Mucosa of stomach (tissue), 1 donor: ENCODE measurements around the gene VAMP8.
"Not testable (repeated sequence)": the region's sequence is repeated elsewhere in the genome, so short reads cannot be mapped to it uniquely, and the experiment has no call there.

ENCODE experiments used
- H3K27me3 ChIP-seq: one replicate; pipeline ENCODE4 v1.7.0; 2013; ENCODE audit warnings: mild to moderate bottlenecking, low read length; ENCODE audit not compliant: control insufficient read depth, insufficient read depth
- H3K36me3 ChIP-seq: one replicate; pipeline ENCODE4 v1.7.0; 2013; ENCODE audit warnings: low read length; ENCODE audit not compliant: control insufficient read depth, insufficient read depth
- H3K4me1 ChIP-seq: one replicate; pipeline ENCODE4 v1.7.0; 2013; ENCODE audit warnings: mild to moderate bottlenecking, low read length; ENCODE audit not compliant: control insufficient read depth, insufficient read depth
- H3K4me3 ChIP-seq: one replicate; pipeline ENCODE4 v1.7.0; 2013; ENCODE audit warnings: low read length
- H3K9ac ChIP-seq: one replicate; pipeline ENCODE4 v1.7.0; 2013; ENCODE audit warnings: mild to moderate bottlenecking, low read length, moderate library complexity
- H3K9me3 ChIP-seq: one replicate; pipeline ENCODE4 v1.7.0; 2013; ENCODE audit warnings: mild to moderate bottlenecking, low read length, moderate library complexity; ENCODE audit not compliant: control insufficient read depth
- donor health status: Pancreatic carcinoma.

The VAMP8 gene

DNA sequence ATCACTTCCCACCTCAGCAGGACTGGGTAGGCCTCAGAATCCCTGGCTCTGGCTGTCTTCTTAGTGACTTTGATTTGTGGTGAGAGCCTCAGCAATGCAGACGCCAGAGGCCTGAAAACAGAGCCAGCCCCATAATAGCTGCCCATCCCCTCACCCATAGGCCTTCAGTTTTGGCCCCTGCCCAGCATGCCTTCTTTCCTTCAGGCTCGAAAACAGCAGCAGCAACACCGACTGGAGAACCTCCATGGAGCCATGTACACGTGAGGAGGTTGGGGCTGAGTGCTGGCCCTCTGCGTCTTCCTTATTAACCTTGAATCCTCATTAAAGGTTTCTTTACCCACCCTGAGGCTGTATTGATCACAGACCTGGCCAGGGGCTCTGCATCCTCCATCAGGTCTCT is 19.9 kb downstream of the VAMP8 start:
- Histone ChIP-seq H3K9me3 (no peaks in the 10 kb centered on the region), H3K9ac (no peak overlapping the region), H3K4me1 (peaks cover 28% of the 10 kb centered on the region), H3K27me3 (no peaks in the 10 kb centered on the region), H3K36me3 (peaks cover 6% of the 10 kb centered on the region), H3K4me3 (no peak overlapping the region)

DNA sequence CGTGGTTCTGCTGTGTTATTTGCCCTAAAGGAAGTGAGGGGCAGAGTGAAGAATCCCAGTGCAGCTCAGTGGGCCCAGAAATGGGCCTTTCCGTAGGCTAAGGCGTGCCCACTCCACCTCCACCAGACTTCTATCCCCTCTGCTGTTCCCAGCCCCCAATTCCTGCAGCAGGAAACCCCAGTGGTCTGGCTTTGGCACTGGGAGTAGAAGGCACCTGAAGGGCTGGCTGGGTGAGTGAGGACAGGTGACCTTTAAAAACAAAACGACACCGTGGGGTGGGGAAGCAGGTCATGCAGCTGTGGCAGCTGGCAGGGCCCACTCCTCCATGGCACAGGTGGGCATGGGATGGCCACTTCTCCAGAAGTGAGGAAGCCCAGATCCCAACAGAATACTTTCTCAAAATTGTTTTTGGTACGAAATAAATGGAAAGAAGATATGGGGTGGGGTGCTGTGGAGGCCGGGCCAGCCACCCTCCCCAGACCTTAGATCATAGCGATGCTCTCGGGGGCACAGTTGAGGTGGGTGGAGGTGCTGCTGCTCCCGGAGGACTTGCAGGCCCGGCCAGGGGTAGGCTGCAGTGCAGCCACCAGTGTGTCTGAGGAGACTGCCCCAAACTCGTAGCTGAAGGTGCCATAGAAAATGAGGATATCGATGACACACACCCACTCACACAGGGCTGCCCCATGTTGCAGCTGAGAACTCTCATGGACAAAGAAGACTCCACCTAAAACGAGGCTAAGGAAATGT is 21.4 kb downstream of the VAMP8 start:
- H3K9ac ChIP-seq = no peak overlapping the region
- H3K9me3 ChIP-seq = no peaks in the 10 kb centered on the region
- H3K4me3 ChIP-seq = no peak overlapping the region
- peaks cover 6% of the 10 kb centered on the region for H3K36me3 ChIP-seq
- H3K4me1 ChIP-seq = peaks cover 28% of the 10 kb centered on the region
- no peaks in the 10 kb centered on the region for H3K27me3 ChIP-seq

DNA sequence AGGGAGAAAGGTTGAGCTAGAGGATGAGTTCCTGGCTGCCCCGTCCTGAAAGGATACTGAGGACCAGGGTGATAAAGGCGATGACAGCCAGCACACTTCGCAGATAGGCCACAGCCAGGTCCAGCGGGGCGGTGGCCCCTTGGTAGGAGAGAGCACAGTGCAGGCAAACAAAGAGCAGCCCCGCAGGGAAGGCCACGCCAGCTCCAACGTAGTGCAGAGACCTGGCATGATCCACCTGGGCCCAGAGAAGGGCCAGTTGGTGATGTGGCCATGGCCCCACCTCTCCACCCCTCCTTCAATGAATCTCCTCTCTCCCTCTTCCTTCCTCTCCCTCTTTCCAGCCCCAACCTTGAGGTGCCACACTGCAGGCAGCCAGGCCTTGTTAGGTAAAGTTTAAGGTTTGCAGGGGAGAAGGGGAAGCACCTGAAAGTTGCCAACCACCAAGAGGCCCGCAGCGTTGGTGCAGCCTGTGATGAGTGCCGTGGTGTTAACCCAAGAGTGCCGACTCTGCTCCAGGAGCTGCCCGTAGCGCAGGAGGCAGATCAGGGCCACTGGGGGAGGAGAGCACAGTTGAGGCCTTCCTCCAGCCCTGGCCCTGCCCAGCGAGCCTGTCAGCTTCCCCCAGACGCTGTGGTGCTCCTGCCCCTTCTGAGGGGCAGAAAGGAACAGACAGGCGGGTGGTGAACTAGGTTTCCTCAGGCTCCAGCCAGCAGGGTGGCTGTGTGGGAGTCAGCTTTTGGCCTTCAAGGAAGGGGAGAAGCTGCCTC is 22.3 kb downstream of the VAMP8 start:
- Histone ChIP-seq H3K4me3 (no peak overlapping the region), H3K4me1 (peaks cover 23% of the 10 kb centered on the region)

DNA sequence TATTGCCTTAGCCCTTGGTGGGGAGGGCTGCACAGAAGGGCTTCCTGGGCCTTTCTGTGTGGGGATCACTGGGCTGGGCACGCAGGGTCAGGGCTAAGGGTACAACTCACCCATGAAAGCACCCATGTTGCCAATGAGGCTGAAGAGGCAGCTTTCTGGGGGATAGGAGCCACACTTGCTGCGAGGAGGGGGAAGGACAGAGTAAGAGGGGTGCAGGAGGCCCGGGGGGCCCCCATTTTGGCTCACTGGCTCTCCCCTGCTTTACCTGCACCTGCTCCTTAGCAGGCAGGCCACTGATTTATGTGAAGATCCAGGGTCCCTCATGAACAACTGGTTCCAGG is 22.8 kb downstream of the VAMP8 start:
- no peaks in the 10 kb centered on the region for H3K9me3 ChIP-seq
- peaks cover 23% of the 10 kb centered on the region for H3K4me1 ChIP-seq
- peaks cover 6% of the 10 kb centered on the region for H3K36me3 ChIP-seq
- H3K4me3 ChIP-seq = no peak overlapping the region
- no peak overlapping the region for H3K9ac ChIP-seq
- H3K27me3 ChIP-seq = no peaks in the 10 kb centered on the region

More for the DNA sequence above, 22.3 kb downstream of the VAMP8 start:
- Histone ChIP-seq H3K9me3 (no peaks in the 10 kb centered on the region), H3K27me3 (no peaks in the 10 kb centered on the region), H3K36me3 (peaks cover 6% of the 10 kb centered on the region), H3K9ac (no peak overlapping the region)

DNA sequence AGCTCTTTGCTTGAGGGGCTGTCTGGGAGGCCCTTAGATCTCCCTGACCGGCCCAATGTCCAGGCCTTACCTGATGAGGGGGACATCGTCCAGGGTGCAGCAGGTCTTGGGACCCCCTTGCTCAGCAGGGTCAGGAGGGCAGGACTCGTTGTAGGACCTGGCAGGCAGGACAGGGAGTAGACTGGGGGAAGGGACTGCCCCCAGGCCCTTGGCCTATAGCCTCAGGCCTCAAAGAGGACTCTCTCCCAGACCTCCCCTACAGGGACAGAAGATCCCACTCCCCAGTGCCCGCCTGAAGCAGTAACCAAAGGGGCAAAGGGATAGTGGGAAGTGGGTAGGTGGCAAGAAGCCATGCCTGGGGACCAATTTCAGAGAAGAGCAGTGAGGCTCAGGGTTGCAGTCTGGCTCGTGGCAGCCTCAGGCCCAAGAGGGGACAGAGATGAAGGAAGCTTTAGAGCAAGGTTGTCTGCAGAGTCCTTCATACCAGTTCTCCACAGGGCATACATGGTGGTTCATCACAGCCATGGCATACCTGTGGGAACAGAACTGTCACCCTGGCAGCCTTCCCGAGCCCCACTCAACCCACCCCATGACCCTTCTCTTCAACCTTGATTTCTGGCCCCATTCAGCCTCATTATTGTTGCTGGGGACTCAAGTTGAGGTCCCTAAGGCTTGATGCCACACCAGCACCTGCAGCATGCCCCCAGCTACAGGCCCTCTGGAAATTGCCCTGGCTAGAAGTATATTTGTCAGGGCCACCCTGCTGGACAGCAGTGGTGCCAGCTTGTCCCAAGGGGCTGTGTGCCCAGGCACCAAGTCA is 23.8 kb downstream of the VAMP8 start:
- Histone ChIP-seq H3K36me3 (peaks cover 6% of the 10 kb centered on the region), H3K27me3 (no peaks in the 10 kb centered on the region), H3K9ac (peak overlapping the region; percentile 61), H3K9me3 (no peaks in the 10 kb centered on the region), H3K4me1 (peaks cover 28% of the 10 kb centered on the region), H3K4me3 (no peak overlapping the region)

DNA sequence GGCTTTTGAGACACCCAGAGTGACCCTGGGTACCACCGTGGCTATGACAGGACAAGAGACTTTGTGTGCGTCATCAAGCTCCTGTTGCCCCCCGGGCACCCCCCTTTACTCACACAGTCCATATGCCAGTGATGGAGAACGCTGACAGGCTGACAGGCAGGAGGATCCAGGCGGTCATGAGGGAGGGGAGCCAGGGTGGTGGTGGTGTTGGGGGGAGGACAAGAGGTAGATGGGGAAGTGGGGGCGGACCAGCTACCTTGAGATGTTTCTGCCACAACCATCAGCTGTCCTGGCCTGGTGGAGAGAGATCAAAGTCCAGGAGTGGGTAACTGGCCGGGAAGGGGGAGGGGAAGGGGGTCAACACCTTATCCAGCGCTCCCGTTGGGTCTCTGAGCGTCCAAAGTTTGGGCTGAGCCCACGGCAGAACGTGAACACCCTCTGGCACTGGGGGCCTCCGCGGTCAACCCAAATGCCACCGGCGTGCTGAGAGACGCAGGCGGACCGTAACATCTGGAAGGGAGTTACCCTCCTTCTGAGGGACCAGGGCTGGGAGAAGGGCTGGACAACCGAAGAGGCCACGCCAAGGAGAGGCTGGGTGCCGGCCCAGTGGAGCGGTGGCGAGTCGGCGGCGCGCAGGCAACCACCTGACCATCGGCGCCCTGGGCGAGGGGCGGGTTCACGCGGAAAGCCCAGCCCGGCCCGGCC is 24.5 kb downstream of the VAMP8 start:
- peaks cover 22% of the 10 kb centered on the region for H3K4me1 ChIP-seq
- H3K4me3 ChIP-seq = peak overlapping the region; percentile 16
- peak overlapping the region; percentile 61 for H3K9ac ChIP-seq
- H3K9me3 ChIP-seq = no peaks in the 10 kb centered on the region
- H3K27me3 ChIP-seq = no peaks in the 10 kb centered on the region
- H3K36me3 ChIP-seq = peaks cover 6% of the 10 kb centered on the region

DNA sequence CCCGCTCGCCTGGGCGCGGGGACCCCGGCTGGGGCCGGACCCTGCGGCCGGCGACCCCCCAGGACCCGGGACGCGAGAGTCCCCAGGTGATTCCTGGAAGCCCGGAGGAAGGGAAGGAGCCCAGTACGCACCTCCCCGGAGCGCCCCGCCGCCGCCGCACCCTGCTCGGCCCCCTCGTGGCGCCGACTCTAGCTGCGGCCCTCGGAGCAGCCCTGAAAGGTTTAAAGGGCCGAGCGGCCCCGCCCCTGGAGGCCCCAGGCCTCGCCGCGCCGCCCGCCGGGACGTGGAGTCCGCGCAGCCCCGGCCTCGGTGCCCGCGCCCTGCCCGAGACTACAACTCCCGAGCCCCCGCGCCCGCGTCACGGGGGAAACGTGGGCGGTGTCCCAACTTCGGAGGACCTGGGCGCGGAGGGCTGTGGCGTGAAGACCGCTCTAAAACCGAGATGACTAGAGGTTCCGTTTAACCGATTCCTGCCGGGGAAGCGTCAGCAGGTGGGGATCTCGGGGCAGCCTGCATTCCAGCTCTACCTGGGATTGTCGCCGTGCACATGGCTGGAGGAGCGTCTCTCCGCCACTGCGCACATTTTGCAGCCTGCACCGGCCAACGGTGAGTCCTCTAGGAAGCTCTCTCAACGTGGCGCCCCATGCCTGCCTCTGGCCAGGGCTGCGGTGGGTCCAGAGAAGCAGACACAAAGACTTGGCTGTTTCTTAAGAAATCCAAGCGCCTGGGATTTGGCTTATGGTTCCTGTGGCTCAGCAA is 25.3 kb downstream of the VAMP8 start, which contains the start of gene TMEM150A:
Gene TMEM150A (minus strand): TSS at position 223 of the 759 bp plus-strand sequence. CDS start 750 bp downstream, outside the sequence.
- Histone ChIP-seq H3K9me3 (no peaks in the 10 kb centered on the region), H3K36me3 (peaks cover 6% of the 10 kb centered on the region), H3K27me3 (no peaks in the 10 kb centered on the region), H3K4me1 (peaks cover 22% of the 10 kb centered on the region), H3K4me3 (peak within 1 kb of the TSS; percentile 51), H3K9ac (peak within 1 kb of the TSS; percentile 70)

DNA sequence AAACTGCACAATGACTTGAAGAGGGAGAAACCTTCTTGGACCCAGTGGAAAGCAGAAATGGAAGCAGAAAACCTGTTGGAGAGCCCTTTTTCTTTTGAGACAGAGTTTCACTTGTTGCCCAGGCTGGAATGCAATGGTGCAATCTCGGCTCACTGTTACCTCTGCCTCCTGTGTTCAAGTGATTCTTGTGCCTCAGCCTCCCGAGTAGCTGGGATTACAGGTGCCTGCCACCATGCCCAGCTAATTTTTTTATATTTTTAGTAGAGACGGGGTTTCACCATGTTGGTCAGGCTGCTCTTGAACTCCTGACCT is 26.7 kb downstream of the VAMP8 start:
- H3K36me3 ChIP-seq, H3K27me3 ChIP-seq, H3K9ac ChIP-seq, H3K4me3 ChIP-seq, H3K9me3 ChIP-seq: not testable (repeated sequence)
- peaks cover 22% of the 10 kb centered on the region for H3K4me1 ChIP-seq

DNA sequence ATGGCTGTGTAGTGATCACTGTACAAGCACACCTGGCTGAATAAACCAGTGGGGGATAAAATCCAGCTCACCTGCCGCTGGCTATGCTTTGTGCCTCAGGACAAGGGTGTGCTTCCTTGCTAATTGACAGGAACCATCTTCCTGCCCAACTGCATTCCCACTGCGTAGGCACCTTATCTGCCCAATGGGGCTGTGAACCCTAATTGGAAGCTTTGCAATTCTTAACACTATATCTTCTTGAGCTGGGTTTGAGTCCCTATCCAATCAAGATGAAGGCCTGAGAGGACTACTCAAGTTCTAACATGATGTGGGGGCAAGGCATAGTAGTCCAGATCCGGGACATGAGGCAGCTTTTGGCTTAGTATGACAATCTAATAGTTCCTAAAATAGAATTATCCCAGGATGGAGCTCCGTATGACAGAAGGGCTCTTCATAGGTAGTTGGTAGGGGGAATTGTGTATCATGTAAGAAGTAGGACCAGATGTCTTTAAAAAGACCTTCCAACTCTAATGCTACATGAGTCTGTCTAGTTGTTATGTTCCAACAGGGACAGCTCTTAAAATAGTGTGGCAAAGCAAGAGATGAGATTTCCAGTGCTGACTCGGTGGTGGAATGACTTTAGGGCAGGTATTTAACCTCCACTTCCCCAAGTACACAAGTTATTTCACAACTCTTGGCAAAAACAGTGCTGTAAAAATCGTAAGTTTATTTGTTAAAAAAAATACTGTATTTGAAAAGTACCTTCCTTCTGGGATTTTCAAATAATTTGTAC is 27.4 kb downstream of the VAMP8 start:
- Histone ChIP-seq H3K27me3 (no peaks in the 10 kb centered on the region), H3K4me1 (peaks cover 22% of the 10 kb centered on the region), H3K4me3 (no peak overlapping the region), H3K9me3 (no peaks in the 10 kb centered on the region), H3K9ac (no peak overlapping the region), H3K36me3 (no peaks in the 10 kb centered on the region)

DNA sequence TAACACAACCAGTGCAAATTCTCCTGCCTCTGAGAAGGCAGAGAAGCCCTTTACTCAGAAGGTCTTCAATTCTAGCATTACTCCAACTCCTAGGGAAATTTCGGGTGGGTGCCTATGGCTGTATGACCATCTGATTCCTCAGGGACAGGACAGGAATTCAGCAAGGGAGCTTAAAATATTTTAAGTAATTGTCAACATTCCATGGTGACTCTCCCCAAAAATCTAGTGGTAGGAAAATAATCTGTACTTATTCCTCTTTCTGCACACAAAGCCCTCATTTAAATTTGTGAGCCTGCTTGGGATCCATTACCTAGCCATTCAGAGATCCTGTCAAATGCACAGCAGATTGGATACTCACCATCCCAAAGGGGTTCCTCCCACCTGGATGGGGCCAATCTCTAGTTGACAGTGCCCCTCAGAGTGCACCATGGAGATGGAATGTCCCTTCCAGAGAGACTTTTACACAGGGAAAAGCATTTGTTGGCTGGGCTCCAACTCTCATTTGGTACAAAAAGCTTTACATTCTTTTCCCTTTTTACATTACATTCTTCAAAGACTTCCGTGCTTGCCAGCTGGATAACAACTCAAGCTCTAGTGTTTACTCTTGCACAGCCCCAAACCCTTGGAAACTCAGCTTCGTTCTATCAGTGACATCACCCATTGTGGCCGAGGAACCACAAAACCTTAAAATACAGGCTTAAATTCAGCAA is 28.2 kb downstream of the VAMP8 start:
- Histone ChIP-seq H3K9ac (no peak overlapping the region), H3K4me3 (no peak overlapping the region), H3K27me3 (no peaks in the 10 kb centered on the region), H3K9me3 (no peaks in the 10 kb centered on the region), H3K36me3 (no peaks in the 10 kb centered on the region), H3K4me1 (peaks cover 28% of the 10 kb centered on the region)
